ENCODE results near the gene CATSPER2. TPM values are rescaled to one million over a fixed set of nuclear protein-coding genes. Genes with fewer than 3 reads are reported as not detected.

The CATSPER2 gene
- total RNA-seq, 1 donor from 2014 or later: 4.7 TPM

Other genes with a start within 250 kb of the CATSPER2 start
- gene TP53BP1, start 155.7 kb downstream of the CATSPER2 start, total RNA-seq: 28.7 and 29.3 TPM in 2 replicates
- 0.13 and 0.26 TPM in 2 replicates for gene MAP1A, start 131.2 kb downstream of the CATSPER2 start, total RNA-seq
- gene PPIP5K1, start 58.6 kb downstream of the CATSPER2 start, total RNA-seq: 46.1 and 85.3 TPM in 2 replicates
- gene CKMT1B, start 54.8 kb downstream of the CATSPER2 start, total RNA-seq: 19.0 and 43.7 TPM in 2 replicates
- 0.38 and 0.53 TPM in 2 replicates for gene STRC, start 30.0 kb downstream of the CATSPER2 start, total RNA-seq
- 15.3 and 38.8 TPM in 2 replicates for gene CKMT1A, start 45.0 kb upstream of the CATSPER2 start, total RNA-seq
- 115 and 130 TPM in 2 replicates for gene PDIA3, start 97.6 kb upstream of the CATSPER2 start, total RNA-seq
- gene ELL3, start 128.1 kb upstream of the CATSPER2 start, total RNA-seq: 20.2 and 23.2 TPM in 2 replicates
- gene SERF2, start 143.5 kb upstream of the CATSPER2 start, total RNA-seq: 286 and 340 TPM in 2 replicates
- gene SERINC4, start 151.4 kb upstream of the CATSPER2 start, total RNA-seq: 0.13 TPM in 1 of 2 replicates, not detected in the other
- gene HYPK, start 151.8 kb upstream of the CATSPER2 start, total RNA-seq: 6.8 and 9.0 TPM in 2 replicates
- gene MFAP1, start 175.8 kb upstream of the CATSPER2 start, total RNA-seq: 20.8 and 30.3 TPM in 2 replicates
- gene WDR76, start 178.2 kb upstream of the CATSPER2 start, total RNA-seq: 1.2 and 2.1 TPM in 2 replicates